Breast epithelium (tissue), 4 donors: ENCODE data around the gene MYO15A. TPM values are rescaled to one million over a fixed set of nuclear protein-coding genes. Genes with fewer than 3 reads are reported as not detected.

ENCODE experiments used
- DNase-seq, 2 donors: peaks; one replicate each; pipeline ENCODE4 v3.0.0-alpha.2; 2019; ENCODE audit warnings: low spot score in 2 of 2
- H3K27ac ChIP-seq, 2 donors: fragments of 200-600 bp; sonication (generic) in 1 of 2; one replicate each; pipeline ENCODE4 v1.5.1; 2016 to 2019; ENCODE audit warnings: mild to moderate bottlenecking in 1 of 2
- H3K27me3 ChIP-seq, 2 donors: fragments of 200-600 bp; sonication (generic) in 1 of 2; one replicate each; pipeline versions ENCODE4 v1.5.1 to v1.6.0; 2017 to 2019; ENCODE audit warnings: control low read depth in 1 of 2, mild to moderate bottlenecking in 1 of 2
- H3K36me3 ChIP-seq: fragments of 200-600 bp; one replicate; pipeline ENCODE4 v1.5.1; 2019
- H3K4me1 ChIP-seq, 2 donors: fragments of 200-600 bp; sonication (generic); one replicate each; pipeline ENCODE4 v1.5.1; 2016 to 2019; ENCODE audit warnings: control low read depth in 1 of 2
- H3K4me3 ChIP-seq, 3 donors: fragments of 200-600 bp; sonication (generic); 1 replicate in 2 of 3; 2 replicates in 1 of 3; pipeline ENCODE4 v1.5.1; 2016 to 2019; ENCODE audit warnings: mild to moderate bottlenecking in 3 of 3, moderate library complexity in 2 of 3
- H3K9me3 ChIP-seq, 2 donors: fragments of 200-600 bp; sonication (generic) in 1 of 2; one replicate each; pipeline ENCODE4 v1.5.1; 2016 to 2019; ENCODE audit warnings: control low read depth in 1 of 2
- CTCF ChIP-seq, 3 donors: fragments of 450-650 bp; IDR thresholded peaks; one replicate each; pipeline ENCODE4 v1.5.1; 2016 to 2017; ENCODE audit warnings: antibody characterized with exemption in 3 of 3, mild to moderate bottlenecking in 3 of 3, moderate library complexity in 3 of 3
- POLR2A ChIP-seq: fragments of 450-650 bp; IDR thresholded peaks from one replicate; pipeline ENCODE4 v1.6.1; 2016; ENCODE audit warnings: antibody characterized with exemption, mild to moderate bottlenecking, moderate library complexity
- POLR2AphosphoS5 ChIP-seq, 3 donors: sonication (generic); formaldehyde crosslinking; IDR thresholded peaks; one replicate each; pipeline ENCODE4 v1.6.1; 2017; ENCODE audit warnings: antibody characterized with exemption in 3 of 3
- intact Hi-C: fragments of 100-400 bp; cut with DNase I; formaldehyde crosslinking; loops from one replicate; pipeline ENCODE4 v1.15.1; 2023; ENCODE audit warnings: low total_unique reads
- total RNA-seq, 3 donors: library from RNA; depleted of rRNA; stranded (reverse); fragments of >200 nt; gene quantifications; one replicate each; pipeline ENCODE4 v1.1.0, GENCODE V29; 2016

MYO15A gene
- total RNA-seq, 3 donors from 2014 or later: 1.2 to 2.9 (median 2.2) TPM

- H3K27ac ChIP-seq: no peak overlapping the region
- no peak for TF ChIP-seq CTCF (IDR thresholded peaks at IDR 0.05)
- no peak for TF ChIP-seq POLR2AphosphoS5 (IDR thresholded peaks at IDR 0.05)
- no peak for TF ChIP-seq POLR2A
- H3K4me1 ChIP-seq: no peaks in the 10 kb centered on the region
- H3K4me3 ChIP-seq: no peak overlapping the region
- no peaks in the 10 kb centered on the region for H3K36me3 ChIP-seq
- DNase-seq: no peak
- H3K27me3 ChIP-seq: no peaks in the 10 kb centered on the region
- no peaks in the 10 kb centered on the region for H3K9me3 ChIP-seq
- intact Hi-C loops: no loop called here
Observed at GRCh38 chr17:18093616-18094408, 14.7 kb upstream of the MYO15A start.

GRCh38 chr17:18094409-18094807 lies 14.1 kb upstream of the MYO15A start:
- H3K36me3 ChIP-seq: no peaks in the 10 kb centered on the region
- DNase-seq: no peak
- TF ChIP-seq POLR2A (no peak), POLR2AphosphoS5 (IDR thresholded peaks at IDR 0.05) (no peak), CTCF (IDR thresholded peaks at IDR 0.05) (no peak)

GRCh38 chr17:18099516-18099915 lies 9.0 kb upstream of the MYO15A start:
- Histone ChIP-seq H3K4me1 (no peaks in the 10 kb centered on the region), H3K27ac (no peak overlapping the region), H3K36me3 (peaks cover 6% of the 10 kb centered on the region), H3K9me3 (no peaks in the 10 kb centered on the region), H3K4me3 (no peak overlapping the region), H3K27me3 (no peaks in the 10 kb centered on the region)
- DNase-seq: no peak
- intact Hi-C loops: no loop called here
- TF ChIP-seq POLR2A (no peak), POLR2AphosphoS5 (IDR thresholded peaks at IDR 0.05) (no peak), CTCF (IDR thresholded peaks at IDR 0.05) (no peak)

More at GRCh38 chr17:18094409-18094807, 14.1 kb upstream of the MYO15A start:
- Histone ChIP-seq H3K27ac (no peak overlapping the region), H3K4me1 (no peaks in the 10 kb centered on the region), H3K4me3 (no peak overlapping the region), H3K9me3 (no peaks in the 10 kb centered on the region), H3K27me3 (no peaks in the 10 kb centered on the region)
- intact Hi-C loops: no loop called here

- no peak for DNase-seq
- no peak overlapping the region for H3K4me3 ChIP-seq
- H3K36me3 ChIP-seq: peaks cover 6% of the 10 kb centered on the region
- TF ChIP-seq POLR2A (no peak), CTCF (IDR thresholded peaks at IDR 0.05) (no peak), POLR2AphosphoS5 (IDR thresholded peaks at IDR 0.05) (no peak)
- intact Hi-C loops: no loop called here
- no peaks in the 10 kb centered on the region for H3K27me3 ChIP-seq
- H3K9me3 ChIP-seq: no peaks in the 10 kb centered on the region
- no peak overlapping the region for H3K27ac ChIP-seq
- H3K4me1 ChIP-seq: no peaks in the 10 kb centered on the region
Observed at GRCh38 chr17:18100616-18101015, 7.9 kb upstream of the MYO15A start.

- Histone ChIP-seq H3K27me3 (no peaks in the 10 kb centered on the region), H3K9me3 (no peaks in the 10 kb centered on the region), H3K4me1 (no peaks in the 10 kb centered on the region), H3K4me3 (no peak overlapping the region), H3K36me3 (peaks cover 6% of the 10 kb centered on the region), H3K27ac (no peak overlapping the region)
- TF ChIP-seq POLR2A: no peak
- intact Hi-C loops: no loop called here
- DNase-seq: no peak
Observed at GRCh38 chr17:18101828-18102227, 6.7 kb upstream of the MYO15A start.
